Ammon's horn (tissue), 1 donor: Measurements from ENCODE around the gene COL23A1.
"Not testable (repeated sequence)": the region's sequence is repeated elsewhere in the genome, so short reads cannot be mapped to it uniquely, and the experiment has no call there.

ENCODE experiments used
- DNase-seq: peaks from one replicate; pipeline ENCODE4 v3.0.0-alpha.2; 2016; ENCODE audit warnings: low spot score

COL23A1 gene

GRCh38 chr5:178376921-178377582, 213.1 kb downstream of the COL23A1 start:
- no peak for DNase-seq

- DNase-seq, result no peak
Measured at GRCh38 chr5:178375348-178375747, 214.8 kb downstream of the COL23A1 start.

GRCh38 chr5:178373711-178374110, 216.5 kb downstream of the COL23A1 start:
- no peak for DNase-seq

- DNase-seq, result peak; percentile 34
Measured at GRCh38 chr5:178372142-178372571, 218.0 kb downstream of the COL23A1 start.

- DNase-seq, result no peak
Measured at GRCh38 chr5:178371362-178372111, 218.7 kb downstream of the COL23A1 start.

- DNase-seq, result no peak
Measured at GRCh38 chr5:178370102-178370501, 220.1 kb downstream of the COL23A1 start.

- not testable (repeated sequence) for DNase-seq
Measured at GRCh38 chr5:178369469-178369868, 220.7 kb downstream of the COL23A1 start.

- DNase-seq, result no peak
Measured at GRCh38 chr5:178368716-178369300, 221.4 kb downstream of the COL23A1 start.

- no peak for DNase-seq
Measured at GRCh38 chr5:178368274-178368673, 221.9 kb downstream of the COL23A1 start.

- no peak for DNase-seq
Measured at GRCh38 chr5:178367736-178368120, 222.5 kb downstream of the COL23A1 start.

- no peak for DNase-seq
Measured at GRCh38 chr5:178366998-178367735, 223.0 kb downstream of the COL23A1 start.

GRCh38 chr5:178365501-178366440, 224.4 kb downstream of the COL23A1 start:
- no peak for DNase-seq

- DNase-seq, result no peak
Measured at GRCh38 chr5:178364326-178364675, 225.9 kb downstream of the COL23A1 start.

- DNase-seq, result no peak
Measured at GRCh38 chr5:178363501-178364325, 226.5 kb downstream of the COL23A1 start.

GRCh38 chr5:178361657-178362445, 228.3 kb downstream of the COL23A1 start:
- no peak for DNase-seq

- no peak for DNase-seq
Measured at GRCh38 chr5:178360926-178361235, 229.3 kb downstream of the COL23A1 start.

GRCh38 chr5:178360222-178360925, 229.8 kb downstream of the COL23A1 start:
- no peak for DNase-seq

- no peak for DNase-seq
Measured at GRCh38 chr5:178359738-178360137, 230.5 kb downstream of the COL23A1 start.

- DNase-seq, result no peak
Measured at GRCh38 chr5:178357678-178358077, 232.5 kb downstream of the COL23A1 start.
